NCI-H2029 (cell line): Measurements from ENCODE around the gene ROS1.
"Not testable (repeated sequence)": the region's sequence is repeated elsewhere in the genome, so short reads cannot be mapped to it uniquely, and the experiment has no call there.

ENCODE experiments used
- DNase-seq: peaks from one replicate; lab custom pipeline; 2025; lab: John Stamatoyannopoulos, UW

Gene ROS1

GRCh38 chr6:117425431-117426153 is at the start of gene ROS1:
Gene ROS1 (minus strand): TSS chr6:117425942. CDS start chr6:117425656, 286 bp downstream.
- DNase-seq: no peak

GRCh38 chr6:117473401-117473800 is 47.7 kb upstream of the ROS1 start:
- DNase-seq: no peak

- no peak for DNase-seq
Measured at GRCh38 chr6:117472667-117473066, 46.9 kb upstream of the ROS1 start.

- DNase-seq: no peak
Measured at GRCh38 chr6:117469791-117470190, 44.0 kb upstream of the ROS1 start.

GRCh38 chr6:117469356-117469755 is 43.6 kb upstream of the ROS1 start:
- no peak for DNase-seq

GRCh38 chr6:117468527-117468926 is 42.8 kb upstream of the ROS1 start:
- DNase-seq: not testable (repeated sequence)

- no peak for DNase-seq
Measured at GRCh38 chr6:117467876-117468275, 42.1 kb upstream of the ROS1 start.

GRCh38 chr6:117465691-117466090 is 39.9 kb upstream of the ROS1 start:
- no peak for DNase-seq

- no peak for DNase-seq
Measured at GRCh38 chr6:117464700-117465099, 39.0 kb upstream of the ROS1 start.

GRCh38 chr6:117463762-117464665 is 38.3 kb upstream of the ROS1 start:
- DNase-seq: no peak

GRCh38 chr6:117459204-117459944 is 33.6 kb upstream of the ROS1 start:
- DNase-seq: no peak

GRCh38 chr6:117456998-117457397 is 31.3 kb upstream of the ROS1 start:
- DNase-seq: no peak

GRCh38 chr6:117456250-117456649 is 30.5 kb upstream of the ROS1 start:
- DNase-seq: no peak

- DNase-seq: no peak
Measured at GRCh38 chr6:117451671-117452070, 25.9 kb upstream of the ROS1 start.

GRCh38 chr6:117449549-117450439 is 24.1 kb upstream of the ROS1 start:
- DNase-seq: peak; percentile 90

GRCh38 chr6:117448732-117449485 is 23.2 kb upstream of the ROS1 start:
- no peak for DNase-seq

- no peak for DNase-seq
Measured at GRCh38 chr6:117448011-117448410, 22.3 kb upstream of the ROS1 start.

GRCh38 chr6:117446861-117447260 is 21.1 kb upstream of the ROS1 start:
- no peak for DNase-seq

GRCh38 chr6:117444600-117444999 is 18.9 kb upstream of the ROS1 start:
- DNase-seq: no peak

- DNase-seq: not testable (repeated sequence)
Measured at GRCh38 chr6:117442313-117442712, 16.6 kb upstream of the ROS1 start.

- no peak for DNase-seq
Measured at GRCh38 chr6:117441824-117442264, 16.1 kb upstream of the ROS1 start.
